ENCODE results near the gene SBNO2.
A peak's percentile ranks its signal among the peaks of the same experiment; 100 is the strongest.

Gene SBNO2

DNA sequence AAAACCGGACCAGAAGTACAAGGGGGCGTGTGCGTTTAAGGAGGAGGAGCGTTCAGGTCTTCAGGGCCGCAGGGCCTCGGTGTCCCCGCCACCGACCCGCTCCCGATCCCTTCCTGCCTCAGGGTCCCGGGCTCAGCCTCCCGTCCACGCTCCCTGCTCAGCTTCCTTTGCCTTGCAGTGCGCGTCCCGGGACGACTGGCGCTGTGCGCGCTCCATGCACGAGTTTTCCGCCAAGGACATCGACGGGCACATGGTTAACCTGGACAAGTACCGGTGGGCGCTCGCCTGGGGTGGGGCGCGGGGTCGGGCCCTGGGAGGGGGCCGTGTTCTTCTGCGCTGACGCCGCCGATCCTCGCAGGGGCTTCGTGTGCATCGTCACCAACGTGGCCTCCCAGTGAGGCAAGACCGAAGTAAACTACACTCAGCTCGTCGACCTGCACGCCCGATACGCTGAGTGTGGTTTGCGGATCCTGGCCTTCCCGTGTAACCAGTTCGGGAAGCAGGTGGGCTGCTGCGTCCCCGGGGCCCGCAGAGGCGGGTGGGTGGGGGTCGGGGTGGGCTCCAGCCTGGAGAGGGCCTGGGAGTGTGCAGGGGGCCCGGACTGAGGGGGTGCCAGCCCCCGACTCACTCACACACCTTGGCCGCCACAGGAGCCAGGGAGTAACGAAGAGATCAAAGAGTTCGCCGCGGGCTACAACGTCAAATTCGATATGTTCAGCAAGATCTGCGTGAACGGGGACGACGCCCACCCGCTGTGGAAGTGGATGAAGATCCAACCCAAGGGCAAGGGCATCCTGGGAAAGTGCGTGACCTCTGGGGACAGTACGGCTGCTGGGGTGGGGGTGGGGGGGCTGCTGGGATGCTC lies 68.8 kb downstream of the SBNO2 start:
- DNase-seq: no peak

DNA sequence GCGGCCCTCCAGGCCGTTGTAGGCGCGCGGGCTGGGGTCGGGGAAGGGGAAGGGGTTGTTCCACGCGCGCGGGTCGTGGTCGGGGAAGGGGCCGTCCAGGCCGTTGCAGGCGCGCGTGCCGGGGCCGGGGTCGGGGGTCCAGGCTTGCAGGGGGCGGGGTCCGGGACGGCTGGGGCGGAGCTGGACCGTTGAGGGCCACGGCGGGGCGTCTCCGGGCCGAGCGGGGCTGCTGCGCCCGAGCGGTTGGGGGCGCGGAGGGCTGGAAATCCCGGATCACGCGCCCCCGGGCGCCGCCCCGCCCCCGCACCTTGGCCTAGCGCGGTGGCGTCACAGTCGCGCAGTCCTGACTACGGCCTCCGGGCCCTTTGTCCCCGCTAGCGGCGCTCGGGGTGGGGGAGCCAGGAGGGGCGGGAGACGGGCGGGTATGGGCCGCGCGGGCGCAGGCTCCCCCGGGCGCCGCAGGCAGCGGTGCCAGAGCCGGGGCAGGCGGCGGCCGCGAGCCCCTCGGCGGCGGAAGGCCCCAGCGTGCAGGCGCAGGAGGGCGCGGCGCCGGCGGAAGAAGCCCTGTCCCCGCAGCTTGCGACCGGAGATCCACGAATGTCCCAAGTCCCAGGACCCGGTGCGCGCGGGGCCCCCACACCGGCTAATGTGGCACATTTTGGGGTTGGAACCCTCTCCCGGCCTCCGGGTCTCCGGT lies 69.6 kb downstream of the SBNO2 start:
- DNase-seq: peak; percentile 81

DNA sequence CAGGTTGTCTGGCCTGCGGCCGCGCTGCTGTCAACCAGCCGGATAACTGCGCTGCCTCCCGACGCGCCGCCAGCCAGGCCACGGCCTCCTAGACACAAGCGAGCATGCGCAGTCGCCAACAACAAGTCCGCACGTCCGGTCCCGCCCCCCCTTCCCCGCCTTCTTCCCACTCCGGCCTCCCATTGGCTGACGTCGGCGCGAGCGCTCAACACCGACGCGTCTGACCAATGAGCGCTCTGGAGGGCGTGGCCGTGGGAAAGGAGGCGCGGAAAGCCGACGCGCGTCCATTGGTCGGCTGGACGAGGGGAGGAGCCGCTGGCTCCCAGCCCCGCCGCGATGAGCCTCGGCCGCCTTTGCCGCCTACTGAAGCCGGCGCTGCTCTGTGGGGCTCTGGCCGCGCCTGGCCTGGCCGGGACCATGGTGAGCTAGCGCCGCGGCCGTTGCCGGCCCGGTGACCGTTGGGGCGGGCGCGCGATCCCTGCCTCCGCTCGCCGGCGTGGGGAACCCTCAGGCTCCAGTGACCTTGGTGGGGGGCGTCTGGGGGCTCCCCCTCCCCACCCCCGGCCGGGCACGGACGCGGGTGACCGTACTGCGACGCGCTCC lies 70.3 kb downstream of the SBNO2 start, which contains the start of gene GPX4:
Gene GPX4, plus strand, starts transcription at position 287 of the 603 bp plus-strand sequence. Its CDS starts 50 bp downstream, at position 337.
- peak; percentile 98 for DNase-seq

DNA sequence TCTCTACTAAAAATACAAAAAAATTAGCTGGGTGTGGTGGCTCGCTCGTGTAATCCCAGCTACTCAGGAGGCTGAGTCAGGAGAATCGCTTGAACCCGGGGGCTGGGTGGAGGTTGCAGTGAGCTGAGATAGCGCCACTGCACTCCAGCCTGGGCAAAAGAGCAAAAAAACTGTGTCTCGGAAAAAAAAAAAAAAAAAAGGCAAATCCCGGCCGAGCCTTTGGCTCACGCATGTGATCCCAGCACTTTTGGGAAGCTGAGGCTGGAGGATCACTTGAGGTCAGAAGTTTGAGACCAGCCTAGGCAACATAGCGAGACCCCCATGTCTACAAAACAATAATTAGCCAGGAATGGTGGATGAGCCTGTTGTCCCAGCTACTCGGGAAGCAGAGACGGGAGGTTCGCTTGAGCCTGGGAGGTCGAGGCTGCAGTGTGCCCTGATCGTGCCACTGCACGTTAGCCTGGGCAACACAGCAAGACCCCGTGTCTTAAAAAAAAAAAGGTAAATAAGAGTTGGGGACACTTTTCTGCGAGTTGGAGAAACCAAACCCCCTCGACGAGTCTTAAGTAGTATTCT lies 70.8 kb downstream of the SBNO2 start:
- DNase-seq: no peak

DNA sequence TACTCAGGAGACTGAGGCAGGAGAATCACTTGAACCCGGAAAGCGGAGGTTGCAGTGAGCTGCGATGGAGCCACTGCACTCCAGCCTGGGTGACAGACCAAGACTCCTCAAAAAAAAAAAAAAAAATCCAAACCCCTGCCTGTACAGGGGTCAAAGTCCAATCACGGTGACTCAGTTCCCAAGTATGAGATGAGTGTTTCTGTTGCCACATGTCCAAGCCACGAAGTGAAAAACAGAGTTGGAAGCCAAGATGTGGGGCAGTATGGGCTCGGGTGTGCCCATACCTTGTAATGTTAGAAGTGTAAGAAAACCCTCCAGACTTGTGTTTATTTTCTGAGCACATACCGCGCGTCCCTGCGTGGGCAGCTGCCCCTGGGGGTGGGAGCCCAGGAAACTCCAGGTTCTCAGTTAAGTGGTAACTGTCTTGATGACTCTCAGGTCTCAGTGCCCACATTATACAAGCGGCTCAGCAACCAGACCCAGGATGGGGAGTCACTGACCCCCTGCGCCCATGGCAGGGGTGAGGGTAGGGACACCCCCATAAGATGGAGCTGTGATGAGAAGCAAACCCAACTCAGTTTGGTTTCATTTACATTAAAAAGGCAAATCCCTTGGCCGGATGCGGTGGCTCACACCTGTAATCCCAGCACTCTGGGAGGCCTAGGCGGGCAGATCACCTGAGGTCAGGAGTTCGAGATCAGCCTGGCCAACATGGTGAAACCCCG lies 71.5 kb downstream of the SBNO2 start:
- no peak for DNase-seq

DNA sequence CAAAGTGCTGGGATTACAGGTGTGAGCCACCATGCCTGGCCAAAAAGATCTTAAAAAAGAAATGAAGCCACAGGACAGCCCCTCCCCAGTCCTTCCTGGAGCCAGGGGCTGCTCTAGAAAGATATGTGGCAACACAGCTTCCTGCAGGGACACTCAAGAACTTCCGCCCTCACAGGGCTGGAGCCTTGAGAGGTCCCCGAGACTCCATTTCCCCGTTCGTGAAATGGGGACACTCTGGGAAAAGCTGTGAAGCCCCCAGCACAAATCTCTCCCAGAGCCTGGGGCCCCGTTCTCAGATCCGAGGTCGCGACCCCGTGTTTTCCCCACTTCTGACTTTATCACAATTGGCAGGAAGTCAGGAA lies 72.8 kb downstream of the SBNO2 start:
- DNase-seq: no peak

DNA sequence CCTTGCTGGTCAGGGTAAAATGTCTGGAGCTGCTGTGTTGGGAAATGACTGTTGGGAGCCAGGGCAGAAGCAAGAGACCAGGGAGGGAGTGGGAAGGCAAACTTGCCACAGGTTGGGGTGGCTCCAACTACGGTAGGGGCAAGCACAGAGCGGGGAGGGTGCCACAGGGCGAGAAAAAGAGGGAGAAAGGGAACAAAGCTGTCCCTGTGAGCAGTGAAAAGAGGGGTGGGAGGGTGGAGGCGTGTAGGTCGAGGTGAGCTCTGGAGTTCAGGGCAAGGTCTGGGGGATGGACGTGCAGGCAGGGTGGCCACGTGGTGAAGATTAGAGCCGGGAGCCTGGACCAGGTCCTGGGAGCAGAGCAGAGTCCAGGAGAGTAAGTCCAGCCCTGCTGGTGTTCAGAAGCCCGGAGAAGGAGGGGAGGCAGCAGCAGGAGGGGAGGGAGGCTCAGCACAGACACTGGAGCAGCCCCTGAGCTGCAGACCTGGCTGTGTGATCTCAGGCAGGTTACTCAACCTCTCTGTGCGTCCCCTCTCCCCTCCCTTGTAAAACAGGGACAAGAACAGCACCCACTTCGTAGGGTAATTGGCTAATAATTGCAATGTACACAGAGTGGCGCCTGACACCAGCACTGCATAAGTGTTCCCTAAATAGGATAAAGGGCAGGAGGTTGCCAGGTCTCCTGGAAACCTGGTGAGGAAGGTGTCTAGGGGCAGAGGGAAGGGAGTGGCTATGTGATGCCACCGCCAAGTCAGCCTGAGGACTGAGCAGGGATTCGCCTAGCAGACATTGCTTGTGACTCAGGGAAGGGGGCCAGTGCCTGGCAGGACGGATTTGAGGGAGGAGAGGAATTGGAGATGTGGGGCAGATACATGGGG lies 75.7 kb downstream of the SBNO2 start:
- DNase-seq: no peak

DNA sequence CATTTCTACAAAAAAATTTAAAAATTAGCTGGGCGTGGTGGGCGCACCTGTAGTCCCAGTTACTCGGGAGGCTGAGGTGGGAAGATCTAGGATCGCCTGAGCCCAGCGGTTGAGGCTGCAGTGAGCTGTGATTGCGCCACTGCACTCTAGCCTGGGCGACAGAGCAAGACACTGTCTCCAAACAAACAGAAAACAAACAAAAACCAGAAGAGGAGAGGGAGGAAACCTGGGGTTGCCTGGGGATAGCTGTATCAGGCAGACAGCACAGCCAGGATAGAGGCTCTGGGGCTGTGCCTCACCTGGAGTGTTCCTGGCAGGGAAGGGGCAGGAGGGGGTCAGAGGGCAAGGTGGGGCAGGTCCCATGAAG lies 76.3 kb downstream of the SBNO2 start:
- DNase-seq: no peak

DNA sequence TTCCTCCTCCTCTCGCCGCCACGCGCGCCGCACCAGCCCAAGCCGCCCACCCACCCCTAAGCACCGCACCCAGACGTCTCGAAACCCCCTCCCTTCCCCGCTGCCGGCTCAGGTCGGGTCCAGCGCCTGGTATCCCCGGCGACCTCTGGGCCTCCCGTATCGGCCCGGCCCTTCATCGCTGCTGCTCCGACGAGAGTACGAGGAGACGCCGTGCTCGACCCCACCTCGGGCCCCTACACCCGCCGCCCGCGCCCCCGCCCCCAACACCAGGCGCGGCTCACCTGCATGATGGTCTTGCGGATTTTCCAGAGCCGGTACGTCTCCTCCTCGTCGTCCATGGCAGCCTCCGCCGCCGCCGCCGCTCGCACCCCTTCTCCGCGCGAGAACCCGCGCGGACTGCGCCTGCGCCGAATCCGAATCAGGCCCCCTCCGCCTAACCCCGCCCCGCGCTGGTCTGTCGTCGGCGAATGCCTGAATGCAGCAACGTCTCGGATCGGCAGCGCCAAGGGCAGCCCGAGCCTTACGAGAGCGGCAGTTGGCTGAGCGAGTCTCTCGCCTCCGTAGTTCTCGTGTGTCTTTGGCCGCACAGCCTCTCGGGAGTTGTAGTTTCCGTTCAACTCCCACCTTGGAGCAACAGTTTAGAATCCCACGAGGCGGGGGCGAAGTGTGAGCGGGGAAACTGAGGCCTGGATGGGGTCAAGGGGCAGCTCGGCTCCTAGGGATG lies 78.9 kb downstream of the SBNO2 start, which contains the start of gene POLR2E:
Gene POLR2E, minus strand, starts transcription at position 398 of the 724 bp plus-strand sequence. Its CDS starts 60 bp downstream, at position 338.
- peak; percentile 97 for DNase-seq

DNA sequence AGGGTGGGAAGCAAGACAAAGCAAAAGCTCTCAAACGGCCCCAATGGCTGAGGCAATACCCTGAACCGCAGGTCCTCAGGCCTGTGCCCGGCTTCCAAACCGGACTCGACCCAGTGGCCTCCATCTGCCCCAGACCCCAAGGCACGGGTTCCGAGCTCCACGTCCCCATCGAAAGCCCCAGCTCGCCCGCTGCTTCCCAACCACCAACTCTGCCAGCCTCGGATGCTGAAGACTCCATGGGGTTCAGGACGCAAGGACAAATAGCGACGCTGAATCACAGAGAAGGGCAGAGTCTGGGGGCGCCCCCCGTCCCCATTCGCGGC lies 79.5 kb downstream of the SBNO2 start:
- no peak for DNase-seq

DNA sequence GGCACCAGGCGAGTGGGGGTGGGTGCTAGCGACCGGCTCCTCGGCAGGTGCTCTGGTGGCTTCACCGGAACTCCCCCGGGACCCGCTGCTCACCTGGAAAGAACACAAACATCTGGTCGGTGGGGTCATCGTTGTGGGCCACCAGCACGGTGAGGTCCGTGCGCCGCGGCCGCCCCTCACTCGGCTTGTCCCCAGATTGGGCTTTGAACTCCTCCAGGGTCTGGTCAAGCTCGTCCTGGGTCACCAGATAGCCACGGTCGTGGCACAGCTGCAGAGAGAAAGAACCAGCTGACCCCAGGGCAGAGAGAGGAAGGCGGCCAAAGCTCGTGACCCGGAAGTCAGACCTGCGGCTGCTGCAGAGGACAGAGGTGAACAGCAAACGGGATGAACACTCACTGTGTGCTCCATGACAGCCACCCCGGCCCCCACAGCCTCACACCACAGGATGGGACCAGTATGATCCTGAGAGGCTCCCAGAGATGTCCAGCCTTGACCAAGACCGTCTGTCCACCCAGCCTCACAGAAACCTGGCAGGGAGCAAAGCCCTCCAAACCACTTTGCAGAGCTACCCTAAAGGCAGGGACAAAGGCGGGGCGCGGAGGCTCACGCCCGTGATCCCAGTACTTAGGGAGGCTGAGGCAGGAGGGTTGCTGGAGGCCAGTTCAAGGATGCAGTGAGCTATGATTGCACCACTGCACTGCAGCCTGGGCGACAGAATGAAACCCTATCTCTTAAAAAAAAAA lies 80.1 kb downstream of the SBNO2 start:
- DNase-seq: no peak

DNA sequence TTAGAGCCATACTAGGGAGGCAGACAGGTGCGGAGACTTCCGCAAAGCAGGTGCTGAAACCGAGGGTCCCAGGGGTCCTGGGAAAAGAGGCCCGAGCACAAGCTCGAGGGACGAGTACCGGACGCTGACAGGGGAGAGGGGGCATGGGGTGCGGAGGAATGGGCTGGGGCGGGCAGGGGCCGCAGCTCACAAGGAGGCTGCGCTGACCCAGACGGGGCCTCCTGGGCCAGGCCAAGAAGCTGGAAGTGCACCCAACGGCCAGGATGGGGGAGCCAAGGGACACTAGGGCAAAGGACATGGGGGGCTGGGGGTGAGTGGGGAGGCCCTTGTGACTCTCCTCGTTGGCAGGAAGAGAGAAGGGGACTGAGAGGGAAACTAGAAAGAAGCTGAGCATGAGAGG lies 80.7 kb downstream of the SBNO2 start:
- DNase-seq: no peak

DNA sequence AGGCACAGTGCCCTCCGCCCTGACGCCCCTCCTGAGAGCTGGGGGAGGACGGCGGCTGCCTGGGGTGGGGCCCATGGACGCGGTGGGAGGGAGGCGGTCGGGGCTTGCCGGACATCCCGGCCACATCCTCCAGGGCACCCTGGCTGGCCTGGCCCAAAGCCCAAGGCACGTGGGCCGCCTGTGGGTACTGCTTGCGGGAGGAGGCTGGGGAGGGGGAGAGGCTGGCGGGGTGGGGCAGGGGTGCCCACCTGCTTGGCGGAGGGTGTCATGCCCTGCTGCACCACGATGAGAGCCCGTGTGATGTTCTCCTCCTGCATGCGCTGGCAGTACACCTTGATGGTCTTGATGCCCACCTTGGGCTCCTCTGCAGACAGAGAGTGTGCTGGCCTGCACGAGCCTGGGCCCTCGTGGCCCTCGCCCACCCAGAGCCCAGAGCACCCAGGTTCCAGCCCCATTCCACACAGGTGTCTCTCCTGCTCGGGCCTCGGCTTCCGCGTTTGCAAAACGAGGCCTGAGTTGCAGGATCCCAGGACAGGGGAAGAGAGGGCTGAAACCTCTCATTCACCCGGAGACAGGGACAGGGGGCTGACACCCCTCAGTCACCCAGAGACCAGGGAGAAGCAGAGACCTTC lies 82.4 kb downstream of the SBNO2 start:
- DNase-seq: no peak

DNA sequence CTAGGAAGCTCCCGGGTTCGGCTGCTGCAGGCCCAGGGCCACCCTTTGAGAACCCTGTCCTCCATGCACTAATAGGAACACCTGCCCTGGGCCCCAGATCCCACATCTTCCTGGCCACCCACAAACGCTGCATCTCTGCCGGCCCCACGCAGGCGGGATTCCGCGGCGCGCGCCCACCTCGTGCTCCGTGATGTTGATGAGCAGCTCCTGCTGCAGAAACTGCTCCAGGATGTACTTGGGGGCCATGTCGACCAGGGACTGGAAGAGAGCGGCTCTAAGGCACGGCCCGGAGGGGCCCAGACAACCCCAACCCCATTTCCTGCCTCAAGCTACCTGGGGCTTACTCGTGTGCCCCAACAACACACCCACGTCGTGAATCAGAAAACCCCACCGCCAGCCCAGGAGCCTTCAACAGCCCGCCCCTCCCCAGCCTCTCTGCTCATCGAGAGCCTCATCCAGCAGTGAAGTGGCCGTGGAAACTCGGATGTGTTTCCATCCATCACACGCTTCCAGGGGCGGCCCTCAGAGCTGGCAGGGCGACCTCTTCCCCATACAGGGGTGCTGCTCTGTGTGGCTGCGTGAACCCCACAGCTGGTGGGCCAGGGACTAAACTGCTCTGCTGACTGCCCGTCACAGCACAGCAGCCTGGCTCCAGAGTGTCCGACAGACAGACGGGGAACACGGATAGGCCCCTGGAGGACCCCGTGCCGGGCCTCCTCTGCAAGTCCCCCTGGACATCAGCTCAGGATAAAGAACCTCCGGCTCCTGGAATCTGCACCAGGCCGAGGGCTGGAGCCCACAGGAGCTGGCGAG lies 83.1 kb downstream of the SBNO2 start:
- DNase-seq: no peak

DNA sequence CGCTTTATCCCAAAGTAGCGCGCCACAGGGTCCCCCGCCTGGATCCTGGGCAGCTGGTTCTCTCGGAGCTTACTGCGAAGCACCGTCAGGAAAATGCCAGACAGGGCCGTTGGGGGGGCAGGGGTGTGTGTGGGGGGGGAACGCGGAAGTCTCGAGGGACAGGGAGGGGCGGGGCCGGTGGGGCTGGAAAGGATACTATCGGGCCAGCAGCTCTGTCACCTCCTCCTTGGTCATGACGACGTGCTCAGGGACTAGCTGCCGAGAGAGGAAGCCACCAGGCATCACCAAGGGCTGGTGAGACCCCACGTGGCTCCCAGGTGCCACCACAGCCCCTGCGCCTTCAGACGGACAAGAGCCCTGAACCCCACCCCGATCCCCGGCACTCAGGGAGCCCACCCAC lies 84.2 kb downstream of the SBNO2 start:
- DNase-seq: peak; percentile 68

DNA sequence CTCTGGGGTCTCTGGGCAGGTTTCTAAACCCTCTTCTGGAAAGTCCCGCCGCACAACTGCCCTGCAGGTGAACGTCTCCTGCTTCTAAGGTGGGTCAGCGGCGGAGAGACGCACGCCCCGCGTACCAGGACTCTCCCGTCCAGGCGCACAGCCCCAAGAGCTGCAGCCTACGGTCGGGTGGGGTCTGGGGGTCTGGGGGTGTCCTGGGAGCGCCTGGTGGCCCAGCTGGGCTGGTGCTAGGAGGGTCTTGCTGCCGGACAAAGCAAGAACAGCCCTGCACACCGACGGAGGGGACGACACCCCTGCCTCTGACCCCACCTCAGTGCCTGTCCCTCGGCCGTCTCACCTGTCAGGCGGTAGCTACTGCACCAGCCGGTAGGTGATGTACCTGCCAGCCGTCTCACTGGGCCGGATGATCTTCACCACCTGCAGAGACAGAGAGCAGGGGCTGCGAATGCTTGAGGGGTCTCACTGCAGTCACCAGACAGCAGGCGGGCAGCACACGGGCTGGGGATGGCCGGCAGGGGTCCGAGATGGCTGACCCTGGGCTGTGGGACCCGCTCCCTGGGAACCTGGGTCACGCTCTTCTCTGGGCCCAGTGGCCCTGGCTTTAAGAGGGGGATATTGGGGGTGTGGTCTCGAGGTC lies 84.8 kb downstream of the SBNO2 start:
- DNase-seq: no peak

DNA sequence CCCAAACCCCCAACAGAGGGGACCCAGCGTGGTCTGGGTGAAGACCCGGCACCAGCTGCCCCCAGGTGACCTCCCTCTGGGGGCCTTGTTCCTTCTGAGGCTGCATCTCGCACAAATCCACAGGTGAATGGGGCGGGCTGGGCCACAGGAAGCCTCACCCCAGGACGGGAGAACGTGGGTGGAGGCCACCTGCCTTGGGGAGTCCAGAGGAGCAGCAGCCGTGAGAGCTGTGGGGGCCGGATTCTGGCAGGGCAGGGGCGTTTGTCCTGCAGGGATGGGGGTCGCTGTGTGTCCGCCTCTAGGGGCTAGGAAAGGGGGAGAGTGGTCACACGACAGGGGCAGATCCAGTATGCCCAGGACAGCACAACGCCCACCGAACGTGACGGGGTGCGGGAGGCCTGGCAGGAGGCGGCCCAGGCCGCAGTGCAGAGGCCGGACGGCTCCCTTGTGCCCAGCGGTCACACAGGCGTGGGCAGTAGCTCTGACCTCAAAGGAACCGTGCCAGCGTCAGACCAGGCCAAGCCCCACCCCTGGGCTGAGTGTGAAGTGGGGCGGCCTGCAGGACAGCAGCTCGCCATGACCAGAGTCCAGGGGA lies 85.6 kb downstream of the SBNO2 start:
- DNase-seq: no peak

DNA sequence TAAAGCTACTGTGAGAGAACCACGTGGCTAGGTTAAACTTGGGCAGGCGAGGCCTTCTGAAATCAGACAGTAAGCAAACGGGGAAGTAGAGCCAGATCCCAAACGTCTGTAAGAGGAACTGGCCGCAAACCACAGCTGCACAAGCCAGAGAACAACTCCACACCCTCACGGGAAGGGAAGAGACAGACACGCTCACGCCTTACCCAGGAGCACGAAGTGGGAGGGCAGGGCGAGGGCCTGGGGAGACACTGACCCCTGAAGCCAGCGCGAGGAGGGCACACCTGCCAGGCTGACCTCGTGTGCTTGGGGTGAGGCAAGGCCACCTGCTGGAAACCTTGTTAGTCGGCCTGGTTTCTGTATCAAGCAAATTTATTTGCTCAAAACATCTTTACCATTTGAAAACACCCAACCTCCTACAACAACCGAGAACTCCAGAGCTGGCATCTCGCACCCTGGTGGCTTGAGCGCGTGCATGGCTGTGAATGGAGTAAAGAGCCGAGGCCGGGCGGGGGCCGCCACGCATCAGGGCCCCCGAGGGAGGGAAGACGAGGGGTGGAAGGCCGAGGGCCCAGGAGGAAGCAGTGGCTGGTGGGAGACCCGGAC lies 86.2 kb downstream of the SBNO2 start:
- DNase-seq: peak; percentile 70
